Measurements from ENCODE around the gene PTPRG.

GRCh38 chr3:62246094-62246493 is 684.7 kb downstream of the PTPRG start:
- TF ChIP-seq REST (IDR thresholded peaks at IDR 0.05), result no peak
- TF ChIP-seq SP1 (IDR thresholded peaks at IDR 0.05), result no peak
- no peak for TF ChIP-seq YY1 (IDR thresholded peaks at IDR 0.05)
- TF ChIP-seq CTCF (IDR thresholded peaks at IDR 0.05; ENCODE audit: low read depth, low read length, missing input control), result no peak
- TF ChIP-seq NR2F2 (IDR thresholded peaks at IDR 0.05), result no peak
- no peak for TF ChIP-seq GABPA (IDR thresholded peaks at IDR 0.05 in 1 of 2, conservative IDR thresholded peaks at IDR 0.05 in 1 of 2)
- no peak for TF ChIP-seq ZBTB33 (IDR thresholded peaks at IDR 0.05)
- no peak for TF ChIP-seq ATF3 (IDR thresholded peaks at IDR 0.05)

Data from liver (tissue), 3 donors.